NCI-H82 (cell line): ENCODE measurements around the gene CCDC71.
A peak's percentile ranks its signal among the peaks of the same experiment; 100 is the strongest.

Experiments used
- DNase-seq: peaks from one replicate; lab custom pipeline; 2025; lab: John Stamatoyannopoulos, UW

The CCDC71 gene

DNA sequence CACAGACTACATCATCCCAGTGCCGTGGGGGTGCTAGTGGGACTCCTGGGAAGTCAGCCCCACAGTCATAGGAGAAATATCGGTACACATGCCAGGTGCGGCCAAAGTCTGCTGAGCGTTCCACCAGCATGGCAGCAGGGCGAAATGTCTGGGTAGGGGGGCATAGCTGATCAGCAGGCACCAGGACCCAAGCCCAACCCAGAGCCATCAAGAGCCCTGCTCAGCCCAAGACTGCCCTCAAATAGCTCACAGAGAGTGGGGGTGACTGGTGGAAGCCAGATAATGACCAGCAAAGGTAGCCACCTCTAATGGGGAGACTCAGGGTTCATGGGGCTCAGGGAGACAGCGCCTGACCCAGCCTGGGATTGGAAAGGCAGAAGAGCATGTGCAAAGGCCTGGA is 34.6 kb downstream of the CCDC71 start:
- DNase-seq: no peak

DNA sequence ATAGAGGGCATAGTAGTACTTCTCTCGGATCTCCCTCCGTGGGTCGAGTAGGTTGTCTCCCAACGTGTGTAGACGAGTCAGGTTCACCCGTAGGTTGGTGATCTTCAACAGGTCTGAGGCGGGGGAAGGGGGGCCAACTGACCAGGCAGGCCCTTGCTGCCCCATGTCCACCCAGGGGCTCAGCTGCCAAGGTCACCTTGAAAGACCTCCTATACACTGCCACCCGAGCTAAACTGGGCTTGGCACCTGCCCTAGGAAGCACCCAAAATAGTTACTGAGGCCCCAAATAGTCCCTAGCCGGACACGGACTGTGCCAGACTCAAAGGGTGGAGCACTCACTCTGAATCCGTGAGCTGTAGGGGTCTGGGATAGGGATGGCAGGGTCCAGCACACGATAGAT is 35.1 kb downstream of the CCDC71 start:
- DNase-seq: no peak

- DNase-seq: peak; percentile 41
Observed at GRCh38 chr3:49124991-49125670, 41.0 kb downstream of the CCDC71 start.

- DNase-seq: no peak
Observed at GRCh38 chr3:49124203-49124602, 41.9 kb downstream of the CCDC71 start.

DNA sequence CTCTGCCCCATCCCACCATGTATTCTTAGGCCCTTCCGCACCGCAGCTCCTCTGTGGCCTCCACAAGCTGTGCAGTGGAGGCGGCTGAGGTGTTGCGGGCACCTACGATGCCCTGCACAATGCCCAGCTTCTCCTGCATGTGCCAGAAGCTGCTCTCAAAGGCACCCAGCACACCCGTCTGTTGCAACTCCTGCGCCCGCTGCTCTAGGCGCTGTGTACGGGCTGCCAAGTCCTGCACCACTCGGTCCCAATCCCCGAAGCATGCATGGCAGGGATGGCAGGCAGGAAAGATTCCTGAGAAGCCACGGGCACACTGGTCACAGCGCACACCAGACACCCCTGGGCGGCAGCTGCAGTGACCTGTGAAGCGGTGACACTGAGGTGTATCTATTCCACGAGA is 42.4 kb downstream of the CCDC71 start:
- no peak for DNase-seq

DNA sequence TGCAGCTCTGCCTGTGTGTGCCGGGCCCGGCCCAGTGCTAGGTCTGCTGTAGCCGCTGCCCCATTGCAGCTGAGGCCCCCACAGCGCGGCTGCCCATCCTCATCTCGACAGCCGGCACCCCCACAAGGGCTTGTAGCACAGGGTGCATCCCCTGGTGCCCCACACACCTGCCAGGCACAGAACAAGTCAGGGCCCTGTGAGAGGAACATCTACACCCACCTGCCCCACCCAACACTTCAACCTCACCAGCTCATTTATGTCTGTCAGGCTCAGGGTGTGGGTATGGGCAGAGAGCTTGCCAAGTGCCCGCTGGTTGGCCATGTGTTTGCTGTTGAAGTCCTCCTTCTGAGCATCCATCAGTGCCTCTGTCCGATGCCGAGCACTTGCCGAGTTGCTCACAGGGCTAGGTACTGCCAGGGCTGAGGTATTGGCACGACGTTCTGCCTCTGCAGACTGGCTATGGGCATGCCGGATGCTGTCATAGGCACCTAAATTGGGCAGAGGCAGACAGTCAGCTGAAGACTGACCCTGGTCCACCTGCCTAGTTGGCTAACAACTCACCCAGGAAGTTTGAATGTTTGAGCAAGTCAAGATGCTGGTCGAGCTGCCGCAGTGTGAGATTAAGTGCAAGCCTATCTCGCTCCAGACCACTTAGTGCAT is 43.1 kb downstream of the CCDC71 start:
- no peak for DNase-seq

DNA sequence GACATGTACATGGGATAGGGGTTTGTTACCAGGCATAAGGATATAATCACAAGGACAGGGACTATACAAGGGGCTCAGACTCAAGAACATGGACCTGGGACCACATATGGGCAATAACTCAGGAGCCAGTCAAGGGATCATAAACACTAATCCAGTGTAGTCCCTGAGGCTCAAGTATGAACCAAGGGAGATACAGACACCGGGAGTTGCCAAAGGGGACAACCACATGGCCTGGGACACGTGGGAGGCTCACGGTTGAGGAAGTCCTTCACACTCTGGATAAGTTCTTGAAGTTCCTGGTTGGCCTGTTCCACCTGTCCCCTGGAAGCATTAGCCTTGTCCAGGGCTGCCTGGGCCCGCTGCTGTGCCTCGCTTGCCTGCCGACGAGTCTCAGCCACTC is 43.7 kb downstream of the CCDC71 start:
- no peak for DNase-seq

DNA sequence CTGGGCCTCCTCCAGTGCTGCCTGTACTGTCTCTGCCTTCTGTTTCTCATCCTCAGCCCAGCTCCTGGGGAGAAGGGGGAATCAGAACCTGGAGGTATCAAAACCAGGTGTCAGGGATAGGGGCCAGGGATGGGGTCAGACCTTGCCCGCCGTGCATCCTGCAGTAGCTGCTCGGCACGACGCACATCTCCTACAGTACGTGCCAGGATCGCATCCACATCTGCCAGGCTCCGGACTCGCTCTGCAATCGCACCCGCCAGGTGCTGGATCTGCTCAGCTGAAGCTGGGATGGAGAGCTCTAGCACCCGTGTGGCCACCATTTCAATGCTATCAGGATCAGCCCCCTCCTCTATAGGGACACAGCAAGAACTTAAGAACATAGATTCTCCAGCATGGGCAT is 44.1 kb downstream of the CCDC71 start:
- no peak for DNase-seq

DNA sequence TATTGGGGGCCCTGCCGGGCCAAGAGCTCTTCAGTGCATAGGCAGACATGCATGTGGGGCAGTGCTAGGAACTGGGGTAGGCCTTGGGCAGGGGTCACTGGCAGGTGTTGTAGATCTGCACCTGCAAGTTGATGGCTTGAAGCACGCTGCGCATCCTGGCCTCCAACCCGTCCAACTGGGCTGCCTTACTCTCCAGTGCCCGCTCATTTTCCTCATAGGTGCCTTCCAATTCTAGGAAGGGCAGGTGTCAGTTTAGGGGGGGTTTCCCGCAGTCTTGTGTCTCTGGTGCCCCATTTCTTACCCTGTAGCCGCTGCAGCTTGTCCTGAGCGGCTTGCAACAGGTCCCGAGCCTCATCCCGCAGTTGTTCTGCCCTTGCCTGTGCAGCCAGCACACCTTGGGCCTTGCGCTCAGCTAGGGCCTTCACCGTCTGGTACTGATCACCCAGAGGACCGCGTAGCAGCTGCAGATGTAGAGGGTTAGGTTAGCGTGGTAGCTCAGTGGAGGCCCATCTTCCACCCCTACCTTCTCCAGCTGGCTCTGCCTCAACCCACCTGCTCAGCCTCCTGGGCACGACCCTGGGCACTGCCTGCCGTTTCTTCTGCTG is 44.9 kb downstream of the CCDC71 start:
- no peak for DNase-seq

GRCh38 chr3:49120438-49121131 is 45.5 kb downstream of the CCDC71 start, which contains the start of gene USP19:
Gene USP19 (minus strand): TSS chr3:49120823. CDS start chr3:49119145, 1,678 bp downstream.
- peak; percentile 95 for DNase-seq

- DNase-seq: no peak
Observed at GRCh38 chr3:49120096-49120437, 46.1 kb downstream of the CCDC71 start.

- no peak for DNase-seq
Observed at GRCh38 chr3:49119439-49119838, 46.7 kb downstream of the CCDC71 start.

DNA sequence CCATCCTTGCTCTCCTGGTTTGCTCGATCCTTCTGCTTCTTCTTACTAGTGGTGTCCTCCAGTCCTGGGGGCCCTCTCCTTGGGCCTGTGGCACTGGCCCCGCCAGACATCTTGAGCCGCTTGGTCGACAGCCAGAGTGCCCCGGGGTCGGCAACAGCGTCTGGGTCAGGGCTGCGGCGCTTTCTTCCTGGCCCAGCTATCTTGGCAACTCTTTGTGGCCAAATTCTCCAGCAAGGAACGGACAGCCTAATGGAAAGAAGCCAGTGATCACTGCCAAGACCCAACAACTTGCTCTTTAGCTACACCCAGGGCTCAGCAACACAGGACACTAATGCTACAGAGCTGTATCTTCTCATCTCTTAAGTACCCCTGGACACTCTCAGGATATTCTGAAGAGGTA is 47.1 kb downstream of the CCDC71 start:
- DNase-seq: no peak
